HepG2 (cell line): ENCODE results near the gene QDPR. TPM values are rescaled to one million over a fixed set of nuclear protein-coding genes. Genes with fewer than 3 reads are reported as not detected.

Experiments
- ATF7-NPFF ChIP-seq: sonication (generic); formaldehyde crosslinking; IDR thresholded peaks from 2 replicates; pipeline ENCODE4 v1.8.1; 2023; ENCODE audit warnings: mild to moderate bottlenecking, low read depth, missing genetic modification reagents, moderate library complexity
- CCDC6 ChIP-seq: sonication (generic); formaldehyde crosslinking; IDR thresholded peaks from 2 replicates; pipeline ENCODE4 v1.8.1; 2022; ENCODE audit warnings: mild to moderate bottlenecking, missing genetic modification reagents, moderate library complexity
- DNMT1 ChIP-seq: sonication (generic); formaldehyde crosslinking; IDR thresholded peaks from 2 replicates; pipeline ENCODE4 v1.5.1; 2020; ENCODE audit warnings: mild to moderate bottlenecking, missing genetic modification reagents
- ERF ChIP-seq: IDR thresholded peaks from 2 replicates; pipeline ENCODE4 v1.6.1; 2018; ENCODE audit warnings: missing biosample characterization, missing genetic modification reagents
- ESRRA ChIP-seq: sonication (generic); formaldehyde crosslinking; IDR thresholded peaks from 2 replicates; pipeline ENCODE4 v1.5.1; 2020; ENCODE audit warnings: mild to moderate bottlenecking, low read depth, missing genetic modification reagents
- FLYWCH1 ChIP-seq: sonication (generic); formaldehyde crosslinking; IDR thresholded peaks from 2 replicates; pipeline ENCODE4 v1.8.1; 2023; ENCODE audit warnings: mild to moderate bottlenecking, missing genetic modification reagents
- HDAC6 ChIP-seq: fragments of 200-600 bp; sonication (generic); IDR thresholded peaks from 2 replicates; pipeline ENCODE4 v1.7.0; 2017; ENCODE audit warnings: mild to moderate bottlenecking, antibody characterized with exemption, low read length, low read depth
- HNRNPL ChIP-seq: fragments of 200-400 bp; formaldehyde crosslinking; IDR thresholded peaks from 2 replicates; pipeline ENCODE4 v1.6.1; 2017; ENCODE audit warnings: mild to moderate bottlenecking, low read depth, low read length
- NR3C1 ChIP-seq: sonication (generic); formaldehyde crosslinking; IDR thresholded peaks from 2 replicates; pipeline ENCODE4 v1.4.0; 2020; ENCODE audit warnings: missing genetic modification reagents
- REXO4 ChIP-seq: sonication (generic); formaldehyde crosslinking; IDR thresholded peaks from 2 replicates; pipeline ENCODE4 v1.8.0; 2022; ENCODE audit warnings: missing genetic modification reagents, mild to moderate bottlenecking, borderline replicate concordance
- SAP130 ChIP-seq: IDR thresholded peaks from 2 replicates; pipeline ENCODE4 v1.6.1; 2016; ENCODE audit warnings: low read depth
- TMF1 ChIP-seq: sonication (generic); formaldehyde crosslinking; IDR thresholded peaks from 2 replicates; pipeline ENCODE4 v1.8.1; 2022; ENCODE audit warnings: low read depth, missing genetic modification reagents
- ZNF12 ChIP-seq: sonication (generic); formaldehyde crosslinking; IDR thresholded peaks from 2 replicates; pipeline ENCODE4 v1.5.0; 2020; ENCODE audit warnings: missing genetic modification reagents
- ZNF354B ChIP-seq: sonication (generic); formaldehyde crosslinking; IDR thresholded peaks from 2 replicates; pipeline ENCODE4 v1.8.0; 2022; ENCODE audit warnings: mild to moderate bottlenecking, missing genetic modification reagents
- ZNF367 ChIP-seq: sonication (generic); formaldehyde crosslinking; IDR thresholded peaks from 2 replicates; pipeline ENCODE4 v1.4.0; 2020; ENCODE audit warnings: missing genetic modification reagents, borderline replicate concordance
- ZNF382 ChIP-seq: sonication (generic); formaldehyde crosslinking; IDR thresholded peaks from 2 replicates; pipeline ENCODE4 v1.5.0; 2020; ENCODE audit warnings: missing genetic modification reagents, mild to moderate bottlenecking, borderline replicate concordance
- ZNF589 ChIP-seq: sonication (generic); formaldehyde crosslinking; conservative IDR thresholded peaks from 2 replicates; pipeline ENCODE4 v1.8.0; 2022; ENCODE audit warnings: mild to moderate bottlenecking, moderate library complexity, missing genetic modification reagents
- ZNF724P ChIP-seq: sonication (generic); formaldehyde crosslinking; IDR thresholded peaks from 2 replicates; pipeline ENCODE4 v1.8.0; 2022; ENCODE audit warnings: missing genetic modification reagents, borderline replicate concordance
- polyA plus RNA-seq, 8 experiments: library from polyadenylated mRNA; depleted of rRNA in 3 of 8; stranded (reverse) in 7 of 8; unstranded in 1 of 8; fragments of >200 nt; fragmentation: Illumina TruSeq in 4 of 8; extraction: Trizol in 4 of 8; gene quantifications; 2 replicates each; pipeline versions ENCODE4 v1.2.1 to v1.2.3, GENCODE V29; 2011 to 2016; ENCODE audit warnings: low read depth in 4 of 8, missing spikeins in 1 of 8, mixed read lengths in 1 of 8; ENCODE audit not compliant: insufficient read depth in 1 of 8
- total RNA-seq, 5 experiments: library from RNA; depleted of rRNA; stranded (reverse); fragments of >200 nt; fragmentation: Illumina TruSeq; extraction: Trizol; gene quantifications; 2 replicates each; pipeline ENCODE4 v1.2.3, GENCODE V29; 2016; ENCODE audit warnings: low read depth in 1 of 5
- TF ChIP-seq, protein P1 (sequence below): sonication (generic); formaldehyde crosslinking; IDR thresholded peaks from 2 replicates; pipeline ENCODE4 v1.4.0; 2020; ENCODE audit warnings: missing genetic modification reagents
- TF ChIP-seq, protein P2 (sequence below): sonication (generic); formaldehyde crosslinking; IDR thresholded peaks from 2 replicates; pipeline ENCODE4 v1.8.1; 2023; ENCODE audit warnings: mild to moderate bottlenecking, missing genetic modification reagents, borderline replicate concordance
- TF ChIP-seq, protein P3 (sequence below): sonication (generic); formaldehyde crosslinking; IDR thresholded peaks from 2 replicates; pipeline ENCODE4 v1.8.1; 2023; ENCODE audit warnings: missing genetic modification reagents, mild to moderate bottlenecking, borderline replicate concordance
- TF ChIP-seq, protein P4 (sequence below): sonication (generic); formaldehyde crosslinking; conservative IDR thresholded peaks from 2 replicates; pipeline ENCODE4 v1.8.0; 2022; ENCODE audit warnings: low read depth, missing genetic modification reagents
- TF ChIP-seq, protein P5 (sequence below): sonication (generic); formaldehyde crosslinking; IDR thresholded peaks from 2 replicates; pipeline ENCODE4 v1.5.0; 2020; ENCODE audit warnings: missing genetic modification reagents
- TF ChIP-seq, protein P6 (sequence below): sonication (generic); formaldehyde crosslinking; IDR thresholded peaks from 2 replicates; pipeline ENCODE4 v1.4.0; 2020; ENCODE audit warnings: mild to moderate bottlenecking, low read depth, missing genetic modification reagents

Gene QDPR
- total and polyA plus RNA-seq, 2 of the 13 experiments (the other 11 are each of a cell fraction or from before 2014, with no cell fraction given): 9.9 to 95.5 TPM

DNA sequence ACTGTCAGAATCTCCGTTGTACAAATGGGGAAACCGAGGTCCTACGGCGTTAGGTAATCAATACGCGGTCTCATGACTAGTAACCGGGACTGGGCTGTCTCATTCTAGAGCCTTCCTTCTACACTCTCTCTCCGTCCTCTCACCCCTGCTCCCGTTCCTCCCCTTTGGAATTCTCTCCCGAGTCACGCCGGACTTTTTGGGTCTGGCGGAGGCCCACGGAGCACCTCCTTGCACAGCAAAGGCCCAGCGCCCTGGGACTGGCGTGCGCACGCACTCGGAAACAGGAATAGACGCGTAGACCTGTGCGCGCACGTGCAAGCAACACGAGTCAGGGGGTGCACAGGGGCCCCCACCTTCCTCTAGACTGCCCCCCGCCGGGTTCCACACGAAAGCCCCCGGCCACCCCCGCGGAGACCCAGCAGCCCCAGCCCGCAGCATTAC lies 361 bp downstream of the QDPR start (continued):
- TF ChIP-seq, protein P1, sequence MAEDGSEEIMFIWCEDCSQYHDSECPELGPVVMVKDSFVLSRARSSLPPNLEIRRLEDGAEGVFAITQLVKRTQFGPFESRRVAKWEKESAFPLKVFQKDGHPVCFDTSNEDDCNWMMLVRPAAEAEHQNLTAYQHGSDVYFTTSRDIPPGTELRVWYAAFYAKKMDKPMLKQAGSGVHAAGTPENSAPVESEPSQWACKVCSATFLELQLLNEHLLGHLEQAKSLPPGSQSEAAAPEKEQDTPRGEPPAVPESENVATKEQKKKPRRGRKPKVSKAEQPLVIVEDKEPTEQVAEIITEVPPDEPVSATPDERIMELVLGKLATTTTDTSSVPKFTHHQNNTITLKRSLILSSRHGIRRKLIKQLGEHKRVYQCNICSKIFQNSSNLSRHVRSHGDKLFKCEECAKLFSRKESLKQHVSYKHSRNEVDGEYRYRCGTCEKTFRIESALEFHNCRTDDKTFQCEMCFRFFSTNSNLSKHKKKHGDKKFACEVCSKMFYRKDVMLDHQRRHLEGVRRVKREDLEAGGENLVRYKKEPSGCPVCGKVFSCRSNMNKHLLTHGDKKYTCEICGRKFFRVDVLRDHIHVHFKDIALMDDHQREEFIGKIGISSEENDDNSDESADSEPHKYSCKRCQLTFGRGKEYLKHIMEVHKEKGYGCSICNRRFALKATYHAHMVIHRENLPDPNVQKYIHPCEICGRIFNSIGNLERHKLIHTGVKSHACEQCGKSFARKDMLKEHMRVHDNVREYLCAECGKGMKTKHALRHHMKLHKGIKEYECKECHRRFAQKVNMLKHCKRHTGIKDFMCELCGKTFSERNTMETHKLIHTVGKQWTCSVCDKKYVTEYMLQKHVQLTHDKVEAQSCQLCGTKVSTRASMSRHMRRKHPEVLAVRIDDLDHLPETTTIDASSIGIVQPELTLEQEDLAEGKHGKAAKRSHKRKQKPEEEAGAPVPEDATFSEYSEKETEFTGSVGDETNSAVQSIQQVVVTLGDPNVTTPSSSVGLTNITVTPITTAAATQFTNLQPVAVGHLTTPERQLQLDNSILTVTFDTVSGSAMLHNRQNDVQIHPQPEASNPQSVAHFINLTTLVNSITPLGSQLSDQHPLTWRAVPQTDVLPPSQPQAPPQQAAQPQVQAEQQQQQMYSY: no peak
- TF ChIP-seq, protein P2, sequence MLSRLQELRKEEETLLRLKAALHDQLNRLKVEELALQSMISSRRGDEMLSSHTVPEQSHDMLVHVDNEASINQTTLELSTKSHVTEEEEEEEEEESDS (CRISPR knock-in tag): no peak
- TF ChIP-seq NR3C1 (CRISPR knock-in tag) (no peak), ATF7-NPFF (CRISPR knock-in tag) (no peak), HNRNPL (no peak), ZNF724P (no peak), ZNF12 (CRISPR knock-in tag) (0 out of 2 replicates have a peak, but pooled peaks have one; percentile 37), FLYWCH1 (CRISPR knock-in tag) (no peak), ZNF367 (CRISPR knock-in tag) (no peak), DNMT1 (no peak), ESRRA (CRISPR knock-in tag) (no peak), HDAC6 (no peak), ZNF354B (CRISPR knock-in tag) (no peak), TMF1 (CRISPR knock-in tag) (no peak), ZNF382 (no peak), CCDC6 (CRISPR knock-in tag) (no peak), REXO4 (CRISPR knock-in tag) (no peak), ZNF589 (0 out of 2 replicates have a peak, but pooled peaks have one; percentile 19), ERF (no peak), SAP130 (CRISPR knock-in tag) (no peak)
- TF ChIP-seq, protein P3, sequence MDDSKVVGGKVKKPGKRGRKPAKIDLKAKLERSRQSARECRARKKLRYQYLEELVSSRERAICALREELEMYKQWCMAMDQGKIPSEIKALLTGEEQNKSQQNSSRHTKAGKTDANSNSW (CRISPR knock-in tag): no peak; the same call in 1 of the 2 replicates
- TF ChIP-seq, protein P4, sequence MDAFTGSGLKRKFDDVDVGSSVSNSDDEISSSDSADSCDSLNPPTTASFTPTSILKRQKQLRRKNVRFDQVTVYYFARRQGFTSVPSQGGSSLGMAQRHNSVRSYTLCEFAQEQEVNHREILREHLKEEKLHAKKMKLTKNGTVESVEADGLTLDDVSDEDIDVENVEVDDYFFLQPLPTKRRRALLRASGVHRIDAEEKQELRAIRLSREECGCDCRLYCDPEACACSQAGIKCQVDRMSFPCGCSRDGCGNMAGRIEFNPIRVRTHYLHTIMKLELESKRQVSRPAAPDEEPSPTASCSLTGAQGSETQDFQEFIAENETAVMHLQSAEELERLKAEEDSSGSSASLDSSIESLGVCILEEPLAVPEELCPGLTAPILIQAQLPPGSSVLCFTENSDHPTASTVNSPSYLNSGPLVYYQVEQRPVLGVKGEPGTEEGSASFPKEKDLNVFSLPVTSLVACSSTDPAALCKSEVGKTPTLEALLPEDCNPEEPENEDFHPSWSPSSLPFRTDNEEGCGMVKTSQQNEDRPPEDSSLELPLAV (CRISPR knock-in tag): no peak
- TF ChIP-seq, protein P5, sequence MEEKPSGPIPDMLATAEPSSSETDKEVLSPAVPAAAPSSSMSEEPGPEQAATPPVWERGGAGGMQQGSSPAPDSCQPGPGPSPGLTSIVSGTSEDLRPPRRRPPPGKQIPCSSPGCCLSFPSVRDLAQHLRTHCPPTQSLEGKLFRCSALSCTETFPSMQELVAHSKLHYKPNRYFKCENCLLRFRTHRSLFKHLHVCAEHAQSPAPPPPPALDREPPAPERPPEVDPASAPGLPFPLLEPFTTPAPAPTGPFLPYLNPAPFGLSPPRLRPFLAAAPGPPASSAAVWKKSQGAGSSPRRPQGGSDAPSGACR (CRISPR knock-in tag): no peak
- TF ChIP-seq, protein P6, sequence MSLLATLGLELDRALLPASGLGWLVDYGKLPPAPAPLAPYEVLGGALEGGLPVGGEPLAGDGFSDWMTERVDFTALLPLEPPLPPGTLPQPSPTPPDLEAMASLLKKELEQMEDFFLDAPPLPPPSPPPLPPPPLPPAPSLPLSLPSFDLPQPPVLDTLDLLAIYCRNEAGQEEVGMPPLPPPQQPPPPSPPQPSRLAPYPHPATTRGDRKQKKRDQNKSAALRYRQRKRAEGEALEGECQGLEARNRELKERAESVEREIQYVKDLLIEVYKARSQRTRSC: 0 out of 2 replicates have a peak, but pooled peaks have one; percentile 54
